Suprapubic skin (tissue), 4 donors: ENCODE results near the gene LHPP.

ENCODE experiments used
- EP300 ChIP-seq: sonication (generic); formaldehyde crosslinking; IDR thresholded peaks from one replicate; pipeline ENCODE4 v1.6.1; 2017; ENCODE audit warnings: antibody characterized with exemption
- POLR2A ChIP-seq, 2 donors: fragments of 450-650 bp; IDR thresholded peaks; one replicate each; pipeline ENCODE4 v1.6.1; 2017; ENCODE audit warnings: antibody characterized with exemption in 2 of 2, mild to moderate bottlenecking in 2 of 2, moderate library complexity in 2 of 2
- POLR2AphosphoS5 ChIP-seq, 3 donors: sonication (generic); formaldehyde crosslinking; IDR thresholded peaks; one replicate each; pipeline ENCODE4 v1.6.1; 2017; ENCODE audit warnings: antibody characterized with exemption in 3 of 3
- TF ChIP-seq, protein P1 (sequence below), 2 donors: fragments of 200-600 bp in 1 of 2; fragments of 450-650 bp in 1 of 2; sonication (generic) in 1 of 2; IDR thresholded peaks; one replicate each; pipeline ENCODE4 v1.5.1; 2016 to 2019; ENCODE audit warnings: antibody characterized with exemption in 2 of 2, mild to moderate bottlenecking in 1 of 2, moderate library complexity in 1 of 2

DNA sequence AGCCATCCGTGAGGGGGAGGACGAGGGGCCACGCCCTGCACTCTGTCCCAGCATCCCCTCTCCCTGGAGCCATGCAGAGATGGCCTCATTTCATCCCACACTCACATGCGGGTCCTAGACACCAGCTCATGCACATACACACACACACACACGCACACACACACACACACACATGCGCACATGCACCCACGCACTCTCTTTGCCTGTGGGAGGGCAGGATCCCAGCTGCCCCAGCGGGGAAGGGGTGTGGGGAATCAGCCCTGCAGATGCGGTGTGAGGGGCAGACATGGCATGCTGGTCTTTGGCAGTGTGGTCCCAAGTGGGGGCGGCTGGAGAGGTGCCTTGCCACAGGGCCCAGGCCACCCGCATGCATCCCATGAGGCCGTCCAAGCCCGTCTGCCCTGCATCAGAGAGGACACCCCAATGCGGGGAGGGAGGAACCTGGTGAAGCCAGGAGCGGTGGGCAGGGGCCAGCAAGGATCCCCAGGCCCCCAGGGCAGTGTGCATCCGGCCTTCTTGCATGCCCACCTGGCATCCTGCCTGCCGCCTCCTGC lies 68.1 kb downstream of the LHPP start:
- TF ChIP-seq, protein P1, sequence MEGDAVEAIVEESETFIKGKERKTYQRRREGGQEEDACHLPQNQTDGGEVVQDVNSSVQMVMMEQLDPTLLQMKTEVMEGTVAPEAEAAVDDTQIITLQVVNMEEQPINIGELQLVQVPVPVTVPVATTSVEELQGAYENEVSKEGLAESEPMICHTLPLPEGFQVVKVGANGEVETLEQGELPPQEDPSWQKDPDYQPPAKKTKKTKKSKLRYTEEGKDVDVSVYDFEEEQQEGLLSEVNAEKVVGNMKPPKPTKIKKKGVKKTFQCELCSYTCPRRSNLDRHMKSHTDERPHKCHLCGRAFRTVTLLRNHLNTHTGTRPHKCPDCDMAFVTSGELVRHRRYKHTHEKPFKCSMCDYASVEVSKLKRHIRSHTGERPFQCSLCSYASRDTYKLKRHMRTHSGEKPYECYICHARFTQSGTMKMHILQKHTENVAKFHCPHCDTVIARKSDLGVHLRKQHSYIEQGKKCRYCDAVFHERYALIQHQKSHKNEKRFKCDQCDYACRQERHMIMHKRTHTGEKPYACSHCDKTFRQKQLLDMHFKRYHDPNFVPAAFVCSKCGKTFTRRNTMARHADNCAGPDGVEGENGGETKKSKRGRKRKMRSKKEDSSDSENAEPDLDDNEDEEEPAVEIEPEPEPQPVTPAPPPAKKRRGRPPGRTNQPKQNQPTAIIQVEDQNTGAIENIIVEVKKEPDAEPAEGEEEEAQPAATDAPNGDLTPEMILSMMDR (IDR thresholded peaks at IDR 0.05) = no peak
- no peak for TF ChIP-seq POLR2A (IDR thresholded peaks at IDR 0.05)
- no peak for TF ChIP-seq POLR2AphosphoS5 (IDR thresholded peaks at IDR 0.05)
- TF ChIP-seq EP300 = no peak
